Thoracic aorta (tissue), 2 donors: ENCODE data around the gene DIS3L2. TPM values are rescaled to one million over a fixed set of nuclear protein-coding genes. Genes with fewer than 3 reads are reported as not detected.
A peak's percentile ranks its signal among the peaks of the same experiment; 100 is the strongest.

Experiments
- ATAC-seq: fragments of 150-250 bp; one replicate; pipeline ENCODE4 v1.8.0; 2017; ENCODE audit warnings: low read depth; ENCODE audit not compliant: insufficient number of reproducible peaks, low FRiP score
- DNase-seq: peaks from one replicate; pipeline ENCODE4 v3.0.0-alpha.2; 2020; ENCODE audit warnings: low spot score
- H3K27ac ChIP-seq, 2 donors: fragments of 200-600 bp; sonication (generic); 1 replicate in 1 of 2; 2 replicates in 1 of 2; pipeline ENCODE4 v1.5.1; 2016; ENCODE audit warnings: mild to moderate bottlenecking in 2 of 2, moderate library complexity in 2 of 2
- H3K27me3 ChIP-seq: fragments of 200-600 bp; sonication (generic); replicated peaks from 2 replicates; pipeline ENCODE4 v1.6.0; 2016; ENCODE audit warnings: mild to moderate bottlenecking; ENCODE audit not compliant: insufficient read depth
- H3K36me3 ChIP-seq: fragments of 200-600 bp; sonication (generic); one replicate; pipeline ENCODE4 v1.5.1; 2016
- H3K4me1 ChIP-seq, 2 donors: fragments of 200-600 bp; sonication (generic); 1 replicate in 1 of 2; 2 replicates in 1 of 2; pipeline versions ENCODE4 v1.5.1 to v1.6.0; 2016; ENCODE audit warnings: low read depth in 2 of 2, mild to moderate bottlenecking in 1 of 2; ENCODE audit not compliant: control insufficient read depth in 1 of 2
- H3K4me3 ChIP-seq: fragments of 200-600 bp; sonication (generic); 2 replicates; pipeline ENCODE4 v1.5.1; 2016; ENCODE audit warnings: mild to moderate bottlenecking
- H3K9me3 ChIP-seq: fragments of 200-600 bp; sonication (generic); 2 replicates; pipeline ENCODE4 v1.5.1; 2016
- CTCF ChIP-seq: fragments of 200-600 bp; sonication (generic); IDR thresholded peaks from one replicate; pipeline ENCODE4 v1.5.1; 2019; ENCODE audit warnings: antibody characterized with exemption
- total RNA-seq, 2 donors: library from RNA; depleted of rRNA; stranded (reverse); fragments of >200 nt; gene quantifications; one replicate each; pipeline versions ENCODE4 v1.1.0 to v1.2.3, GENCODE V29; 2016

Gene DIS3L2
- total RNA-seq, 2 donors from 2014 or later, result 26.4 to 32.5 TPM

- peaks cover 3% of the 10 kb centered on the region for H3K27me3 ChIP-seq
- no peak for DNase-seq
These were observed 37.3 kb upstream of the DIS3L2 start for GRCh38 chr2:231923951-231924888.

GRCh38 chr2:231924889-231925275 lies 36.6 kb upstream of the DIS3L2 start:
- no peak for ATAC-seq
- Histone ChIP-seq H3K27ac (no peak overlapping the region), H3K27me3 (peaks cover 3% of the 10 kb centered on the region)

More at GRCh38 chr2:231923951-231924888, 37.3 kb upstream of the DIS3L2 start:
- Histone ChIP-seq H3K36me3 (no peaks in the 10 kb centered on the region), H3K27ac (no peak overlapping the region), H3K4me1 (peaks cover 12 to 18% of the 10 kb centered on the region in 2 donors), H3K4me3 (no peak overlapping the region), H3K9me3 (no peaks in the 10 kb centered on the region)
- no peak for TF ChIP-seq CTCF
- ATAC-seq, result no peak

GRCh38 chr2:231925303-231926179 lies 36.0 kb upstream of the DIS3L2 start:
- Histone ChIP-seq H3K4me3 (peak overlapping the region; percentile 71), H3K27ac (no peak overlapping the region), H3K27me3 (peaks cover 3% of the 10 kb centered on the region), H3K9me3 (no peaks in the 10 kb centered on the region), H3K4me1 (peaks cover 12 to 18% of the 10 kb centered on the region in 2 donors), H3K36me3 (no peaks in the 10 kb centered on the region)
- DNase-seq (peak; percentile 28), ATAC-seq (no peak)
- TF ChIP-seq CTCF, result peak; percentile 92

More at GRCh38 chr2:231924889-231925275, 36.6 kb upstream of the DIS3L2 start:
- no peak for TF ChIP-seq CTCF
- Histone ChIP-seq H3K4me1 (peaks cover 12 to 18% of the 10 kb centered on the region in 2 donors), H3K4me3 (peak overlapping the region; percentile 71), H3K9me3 (no peaks in the 10 kb centered on the region), H3K36me3 (no peaks in the 10 kb centered on the region)
- no peak for DNase-seq

- no peaks in the 10 kb centered on the region for H3K36me3 ChIP-seq
- H3K4me3 ChIP-seq, result peak within 1 kb of the TSS; percentile 71
- peaks cover 3% of the 10 kb centered on the region for H3K27me3 ChIP-seq
- H3K27ac ChIP-seq, result no peak within 1 kb of the TSS
- no peak for TF ChIP-seq CTCF
- no peaks in the 10 kb centered on the region for H3K9me3 ChIP-seq
- ATAC-seq, result no peak
- peaks cover 12 to 18% of the 10 kb centered on the region in 2 donors for H3K4me1 ChIP-seq
- DNase-seq, result no peak
These were observed 35.3 kb upstream of the DIS3L2 start, which contains the start of gene NPPC for GRCh38 chr2:231926180-231926741. Gene NPPC (minus strand): TSS chr2:231926396. CDS start chr2:231926249, 147 bp downstream.
